Stimulated activated CD8-positive, alpha-beta memory T cell treated with anti-CD3 and anti-CD28 coated beads, Interleukin-7, amount 100 ng/mL, for 24 hours (primary cell): ENCODE measurements around the gene ZNF185.
"Not testable (repeated sequence)": the region's sequence is repeated elsewhere in the genome, so short reads cannot be mapped to it uniquely, and the experiment has no call there.

Source experiments
- DNase-seq: peaks from one replicate; pipeline ENCODE4 v3.0.0-alpha.2; 2020; ENCODE audit warnings: low read depth

ZNF185 gene

GRCh38 chrX:152895724-152896420 lies 2.0 kb upstream of the ZNF185 start:
- DNase-seq: no peak

GRCh38 chrX:152896450-152896849 lies 1.4 kb upstream of the ZNF185 start:
- DNase-seq: no peak

- DNase-seq: no peak
Observed at GRCh38 chrX:152898442-152898841, 575 bp downstream of the ZNF185 start.

- no peak for DNase-seq
Observed at GRCh38 chrX:152899111-152899873, 1.4 kb downstream of the ZNF185 start.

- DNase-seq: no peak
Observed at GRCh38 chrX:152899874-152900719, 2.2 kb downstream of the ZNF185 start.

GRCh38 chrX:152900937-152901445 lies 3.1 kb downstream of the ZNF185 start:
- DNase-seq: no peak

- DNase-seq: no peak
Observed at GRCh38 chrX:152901816-152902501, 4.1 kb downstream of the ZNF185 start.

- no peak for DNase-seq
Observed at GRCh38 chrX:152902502-152902820, 4.6 kb downstream of the ZNF185 start.

GRCh38 chrX:152903589-152903988 lies 5.7 kb downstream of the ZNF185 start:
- no peak for DNase-seq

- peak; percentile 7 for DNase-seq
Observed at GRCh38 chrX:152904151-152905080, 6.5 kb downstream of the ZNF185 start.

- no peak for DNase-seq
Observed at GRCh38 chrX:152905081-152905420, 7.2 kb downstream of the ZNF185 start.

- DNase-seq: no peak
Observed at GRCh38 chrX:152907084-152907651, 9.3 kb downstream of the ZNF185 start.

- DNase-seq: no peak
Observed at GRCh38 chrX:152908486-152908885, 10.6 kb downstream of the ZNF185 start.

GRCh38 chrX:152910018-152910417 lies 12.2 kb downstream of the ZNF185 start:
- DNase-seq: not testable (repeated sequence)

GRCh38 chrX:152912106-152912505 lies 14.2 kb downstream of the ZNF185 start:
- no peak for DNase-seq

GRCh38 chrX:152912641-152913040 lies 14.8 kb downstream of the ZNF185 start:
- no peak for DNase-seq

GRCh38 chrX:152913346-152913745 lies 15.5 kb downstream of the ZNF185 start:
- DNase-seq: no peak

- no peak for DNase-seq
Observed at GRCh38 chrX:152913910-152914309, 16.0 kb downstream of the ZNF185 start.

- DNase-seq: no peak
Observed at GRCh38 chrX:152915541-152916241, 17.8 kb downstream of the ZNF185 start.
